Neural progenitor cell (in vitro differentiated cells): ENCODE results near the gene RBBP7. TPM values are rescaled to one million over a fixed set of nuclear protein-coding genes. Genes with fewer than 3 reads are reported as not detected.

Experiments used
- DNase-seq: peaks from one replicate; pipeline ENCODE4 v3.0.0-alpha.2; 2016; ENCODE audit warnings: low spot score
- H2AFZ ChIP-seq: fragments of 200-600 bp; sonication (generic); replicated peaks from 2 replicates; pipeline ENCODE4 v1.6.1; 2016; ENCODE audit warnings: antibody characterized with exemption
- H3F3A ChIP-seq: fragments of 200-600 bp; sonication (generic); 2 replicates; pipeline ENCODE4 v1.6.1; 2016; ENCODE audit warnings: antibody characterized with exemption, low read depth
- H3K27ac ChIP-seq: fragments of 200-600 bp; sonication (generic); 2 replicates; pipeline ENCODE4 v1.5.1; 2016; ENCODE audit warnings: mild to moderate bottlenecking
- H3K27me3 ChIP-seq: fragments of 200-600 bp; sonication (generic); 2 replicates; pipeline ENCODE4 v1.6.1; 2016; ENCODE audit warnings: mild to moderate bottlenecking, moderate library complexity
- H3K36me3 ChIP-seq: fragments of 200-600 bp; sonication (generic); 2 replicates; pipeline ENCODE4 v1.5.1; 2016
- H3K4me1 ChIP-seq: fragments of 200-600 bp; sonication (generic); 2 replicates; pipeline ENCODE4 v1.6.1; 2016; ENCODE audit warnings: mixed run types
- H3K4me2 ChIP-seq: fragments of 200-600 bp; sonication (generic); 2 replicates; pipeline ENCODE4 v1.6.1; 2016
- H3K4me3 ChIP-seq: fragments of 200-600 bp; sonication (generic); 2 replicates; pipeline ENCODE4 v1.5.1; 2016
- H3K79me2 ChIP-seq: fragments of 200-600 bp; sonication (generic); 2 replicates; pipeline ENCODE4 v1.6.1; 2016; ENCODE audit warnings: low read depth
- H3K9ac ChIP-seq: fragments of 200-600 bp; sonication (generic); 2 replicates; pipeline ENCODE4 v1.6.1; 2016
- H3K9me3 ChIP-seq: fragments of 200-600 bp; sonication (generic); 2 replicates; pipeline ENCODE4 v1.5.1; 2016; ENCODE audit warnings: low read depth
- H4K20me1 ChIP-seq: fragments of 200-600 bp; sonication (generic); 2 replicates; pipeline ENCODE4 v1.6.1; 2016; ENCODE audit warnings: low read depth
- H3K27ac Mint-ChIP-seq: 3 replicates; pipeline ENCODE4 v1.8.0; 2021; ENCODE audit warnings: mixed read lengths
- H3K27me3 Mint-ChIP-seq: 2 replicates; pipeline ENCODE4 v1.8.0; 2022; ENCODE audit warnings: low read depth, mild to moderate bottlenecking, inconsistent platforms, moderate library complexity, mixed read lengths; ENCODE audit not compliant: insufficient read depth
- H3K36me3 Mint-ChIP-seq: 3 replicates; pipeline ENCODE4 v1.8.0; 2021; ENCODE audit warnings: mixed read lengths
- H3K4me1 Mint-ChIP-seq: 3 replicates; pipeline ENCODE4 v1.8.0; 2021; ENCODE audit warnings: mixed read lengths
- H3K4me3 Mint-ChIP-seq: 3 replicates; pipeline ENCODE4 v1.8.0; 2021; ENCODE audit warnings: mild to moderate bottlenecking, moderate library complexity, mixed read lengths
- H3K9me3 Mint-ChIP-seq: 3 replicates; pipeline ENCODE4 v1.8.0; 2020; ENCODE audit warnings: mixed read lengths
- CTCF ChIP-seq: fragments of 200-600 bp; sonication (generic); IDR thresholded peaks from 2 replicates; pipeline ENCODE4 v1.5.1; 2017; ENCODE audit warnings: antibody characterized with exemption, mild to moderate bottlenecking
- EZH2 ChIP-seq: fragments of 200-600 bp; sonication (generic); IDR thresholded peaks from 2 replicates; pipeline ENCODE4 v1.6.1; 2017; ENCODE audit warnings: antibody characterized with exemption, mild to moderate bottlenecking, moderate library complexity
- EZH2phosphoT487 ChIP-seq: fragments of 200-600 bp; sonication (generic); IDR thresholded peaks from 2 replicates; pipeline ENCODE4 v1.6.1; 2017; ENCODE audit warnings: antibody characterized with exemption
- total RNA-seq: library from RNA; depleted of rRNA; stranded (reverse); fragments of >200 nt; gene quantifications from 2 replicates; pipeline ENCODE4 v1.2.3, GENCODE V29; 2015; ENCODE audit warnings: low replicate concordance

Gene RBBP7
- total RNA-seq, 1 donor from 2014 or later, result 425 TPM

- Histone ChIP-seq H3K36me3 (no peaks in the 10 kb centered on the region), H4K20me1 (no peaks in the 10 kb centered on the region), H3K27ac (no peak overlapping the region), H3K27me3 (no peaks in the 10 kb centered on the region), H3F3A (no peaks in the 10 kb centered on the region), H3K9ac (no peak overlapping the region), H3K4me3 (no peak overlapping the region), H3K79me2 (no peaks in the 10 kb centered on the region), H2AFZ (no peak overlapping the region), H3K4me1 (no peaks in the 10 kb centered on the region), H3K9me3 (no peaks in the 10 kb centered on the region), H3K4me2 (no peak overlapping the region)
- DNase-seq, result no peak
- Mint-ChIP-seq H3K9me3 (peaks cover 3% of the 10 kb centered on the region), H3K36me3 (no peaks in the 10 kb centered on the region), H3K4me3 (no peak overlapping the region), H3K4me1 (no peaks in the 10 kb centered on the region), H3K27ac (no peak overlapping the region), H3K27me3 (peaks cover 3% of the 10 kb centered on the region)
- TF ChIP-seq EZH2phosphoT487 (no peak), EZH2 (no peak), CTCF (no peak)
These were observed 33.3 kb upstream of the RBBP7 start for GRCh38 chrX:16903274-16904022.

GRCh38 chrX:16897445-16897844, 27.3 kb upstream of the RBBP7 start:
- H3K27ac Mint-ChIP-seq, result no peak overlapping the region

GRCh38 chrX:16892504-16893362, 22.6 kb upstream of the RBBP7 start:
- H3K27ac Mint-ChIP-seq, result peak overlapping the region; percentile 14
- no peak overlapping the region for H3K4me3 Mint-ChIP-seq
- peak overlapping the region; percentile 94 for H2AFZ ChIP-seq

More at GRCh38 chrX:16897445-16897844, 27.3 kb upstream of the RBBP7 start:
- peaks cover 5% of the 10 kb centered on the region for H3K4me1 Mint-ChIP-seq
- no peak for TF ChIP-seq EZH2phosphoT487
- TF ChIP-seq CTCF, result no peak
- no peak for TF ChIP-seq EZH2
- Histone ChIP-seq H2AFZ (no peak overlapping the region), H3K79me2 (no peaks in the 10 kb centered on the region), H3K9me3 (no peaks in the 10 kb centered on the region), H3K27ac (no peak overlapping the region), H3K4me3 (no peak overlapping the region), H3K9ac (no peak overlapping the region), H4K20me1 (no peaks in the 10 kb centered on the region), H3K36me3 (no peaks in the 10 kb centered on the region), H3K4me1 (no peaks in the 10 kb centered on the region), H3F3A (no peaks in the 10 kb centered on the region), H3K4me2 (no peak overlapping the region), H3K27me3 (no peaks in the 10 kb centered on the region)
- H3K27me3 Mint-ChIP-seq, result peaks cover 8% of the 10 kb centered on the region
- H3K36me3 Mint-ChIP-seq, result no peaks in the 10 kb centered on the region
- DNase-seq, result no peak
- peaks cover 3% of the 10 kb centered on the region for H3K9me3 Mint-ChIP-seq
- H3K4me3 Mint-ChIP-seq, result no peak overlapping the region

More at GRCh38 chrX:16892504-16893362, 22.6 kb upstream of the RBBP7 start:
- H3K27me3 Mint-ChIP-seq, result peaks cover 3% of the 10 kb centered on the region
- H3K36me3 ChIP-seq, result no peaks in the 10 kb centered on the region
- no peak for TF ChIP-seq EZH2
- TF ChIP-seq CTCF, result peak; percentile 97
- no peak overlapping the region for H3K4me2 ChIP-seq
- no peak overlapping the region for H3K27ac ChIP-seq
- no peaks in the 10 kb centered on the region for H3K9me3 ChIP-seq
- peaks cover 2% of the 10 kb centered on the region for H3K9me3 Mint-ChIP-seq
- H3K4me1 Mint-ChIP-seq, result peaks cover 5% of the 10 kb centered on the region
- no peaks in the 10 kb centered on the region for H3K79me2 ChIP-seq
- no peaks in the 10 kb centered on the region for H4K20me1 ChIP-seq
- no peaks in the 10 kb centered on the region for H3K4me1 ChIP-seq
- no peak overlapping the region for H3K4me3 ChIP-seq
- no peaks in the 10 kb centered on the region for H3K36me3 Mint-ChIP-seq
- no peaks in the 10 kb centered on the region for H3F3A ChIP-seq
- H3K27me3 ChIP-seq, result no peaks in the 10 kb centered on the region
- H3K9ac ChIP-seq, result no peak overlapping the region
- DNase-seq, result peak; percentile 94
